ENCODE results near the gene PIK3R5. TPM values are rescaled to one million over a fixed set of nuclear protein-coding genes. Genes with fewer than 3 reads are reported as not detected.
A peak's percentile ranks its signal among the peaks of the same experiment; 100 is the strongest.

Gene PIK3R5
- total and polyA plus RNA-seq, 5 experiments from 2014 or later: 20.0 to 104 (median 44.0) TPM

DNA sequence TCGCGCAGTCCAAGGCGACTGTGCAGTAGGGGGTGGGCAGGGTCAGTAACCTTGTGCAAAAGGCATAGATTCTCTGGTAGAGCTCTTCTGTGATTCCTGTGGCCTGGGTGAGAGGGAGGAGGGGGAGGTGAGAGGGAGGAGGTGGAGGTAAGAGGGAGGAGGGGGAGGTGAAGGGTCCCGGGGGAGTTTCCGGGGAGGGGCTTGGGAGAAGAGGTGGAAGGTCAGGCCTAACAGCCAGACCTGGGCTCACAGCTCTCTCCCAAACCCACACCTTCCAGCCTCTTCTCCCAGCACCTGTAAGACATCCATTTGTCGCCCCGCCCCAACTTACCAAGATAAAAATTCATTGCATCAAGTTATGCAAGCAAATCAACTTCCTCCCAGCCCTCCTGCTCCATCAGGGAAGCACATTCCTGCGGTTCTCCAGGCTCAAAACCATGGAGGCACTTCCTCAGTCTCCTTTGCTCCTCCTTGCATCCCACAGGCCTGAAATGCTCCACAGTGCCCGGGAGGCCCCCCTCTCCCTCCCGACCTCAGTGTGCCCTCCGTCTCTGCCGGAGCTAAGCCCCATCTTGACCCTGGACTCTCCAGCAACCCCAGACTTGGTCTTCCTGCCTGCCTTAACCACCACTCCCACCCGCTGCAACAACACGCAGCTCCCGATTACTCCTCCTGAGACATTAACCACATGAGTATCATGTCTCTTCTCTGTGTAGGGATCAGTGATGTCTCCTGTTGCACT, 128.5 kb downstream of the PIK3R5 start:
- peaks cover 0 to 2% (median 0%) of the 10 kb centered on the region in 3 donors for H3K36me3 Mint-ChIP-seq
- H3K27me3 Mint-ChIP-seq: no peaks in the 10 kb centered on the region
- ATAC-seq: no peak
- no peaks in the 10 kb centered on the region for H3K9me3 Mint-ChIP-seq
- peak overlapping the region in 1 of 10 donors; percentile 27 for H3K27ac Mint-ChIP-seq
- DNase-seq: no peak
- POLR2A ChIA-PET: no interaction called here
- no peak overlapping the region for H3K4me3 Mint-ChIP-seq
- H3K4me1 Mint-ChIP-seq: no peaks in the 10 kb centered on the region

DNA sequence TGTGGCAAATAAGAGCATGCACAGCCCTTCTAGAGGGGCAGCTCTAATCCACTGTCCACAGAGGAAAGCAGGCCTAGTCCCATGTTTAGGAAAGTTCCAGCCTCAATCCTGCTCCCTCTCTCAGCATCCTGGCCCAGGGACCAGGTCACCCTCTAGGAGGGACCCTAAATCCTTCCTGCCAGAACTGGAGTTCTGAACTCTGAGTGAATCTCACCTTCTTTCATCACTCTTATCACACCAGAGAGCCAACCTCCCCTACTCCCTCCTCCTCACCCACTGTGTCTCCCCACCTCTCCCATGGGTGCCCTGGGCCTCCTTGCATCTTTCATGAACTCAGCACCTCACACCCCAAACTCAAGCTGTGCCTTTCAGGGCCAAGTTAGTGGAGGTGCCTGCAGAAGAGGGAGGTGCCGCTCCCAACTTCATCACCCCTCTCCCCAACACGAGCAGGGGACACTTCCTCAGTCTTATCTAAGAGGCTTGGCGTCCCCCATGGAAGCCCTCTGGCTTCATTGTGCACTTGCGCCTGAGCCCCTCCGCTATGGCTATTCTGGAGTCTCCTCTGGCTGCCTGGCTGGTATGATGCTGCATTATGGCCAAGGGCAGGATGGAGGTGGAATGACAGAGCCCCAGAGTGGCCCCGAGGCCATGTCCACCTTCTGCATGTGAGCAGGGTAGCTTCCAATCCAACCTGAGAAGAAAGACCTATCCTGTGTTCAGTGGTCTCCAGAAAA, 129.7 kb downstream of the PIK3R5 start:
- Mint-ChIP-seq H3K4me3 (no peak overlapping the region), H3K4me1 (no peaks in the 10 kb centered on the region), H3K36me3 (peaks cover 0 to 2% (median 0%) of the 10 kb centered on the region in 3 donors), H3K27ac (no peak overlapping the region), H3K9me3 (no peaks in the 10 kb centered on the region), H3K27me3 (no peaks in the 10 kb centered on the region)
- ATAC-seq (no peak), DNase-seq (no peak)
- POLR2A ChIA-PET: no interaction called here

DNA sequence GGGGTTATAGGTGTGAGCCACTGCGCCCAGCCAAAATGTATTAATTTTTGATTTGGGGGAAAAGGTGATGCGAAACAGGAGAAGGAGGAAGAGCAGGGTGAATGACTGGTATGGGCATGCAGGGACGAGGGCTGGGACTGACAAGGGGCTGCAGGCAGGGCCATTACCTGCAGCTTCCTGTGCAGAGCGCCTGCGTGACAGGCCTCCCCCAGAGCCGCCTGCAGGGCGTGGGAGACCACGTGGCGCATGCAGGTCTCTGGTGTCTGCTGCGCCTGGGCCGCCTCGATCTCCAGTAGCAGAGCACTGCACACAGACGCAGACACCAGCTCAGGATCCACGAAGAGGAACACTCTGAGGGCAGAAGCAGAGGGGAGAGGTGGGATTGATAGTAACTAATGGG, 130.4 kb downstream of the PIK3R5 start:
- no peaks in the 10 kb centered on the region for H3K4me1 Mint-ChIP-seq
- no peak for ATAC-seq
- no peak for DNase-seq
- POLR2A ChIA-PET: no interaction called here
- no peaks in the 10 kb centered on the region for H3K27me3 Mint-ChIP-seq
- no peak overlapping the region for H3K4me3 Mint-ChIP-seq
- no peaks in the 10 kb centered on the region for H3K9me3 Mint-ChIP-seq
- peaks cover 0 to 2% (median 0%) of the 10 kb centered on the region in 3 donors for H3K36me3 Mint-ChIP-seq
- H3K27ac Mint-ChIP-seq: no peak overlapping the region

DNA sequence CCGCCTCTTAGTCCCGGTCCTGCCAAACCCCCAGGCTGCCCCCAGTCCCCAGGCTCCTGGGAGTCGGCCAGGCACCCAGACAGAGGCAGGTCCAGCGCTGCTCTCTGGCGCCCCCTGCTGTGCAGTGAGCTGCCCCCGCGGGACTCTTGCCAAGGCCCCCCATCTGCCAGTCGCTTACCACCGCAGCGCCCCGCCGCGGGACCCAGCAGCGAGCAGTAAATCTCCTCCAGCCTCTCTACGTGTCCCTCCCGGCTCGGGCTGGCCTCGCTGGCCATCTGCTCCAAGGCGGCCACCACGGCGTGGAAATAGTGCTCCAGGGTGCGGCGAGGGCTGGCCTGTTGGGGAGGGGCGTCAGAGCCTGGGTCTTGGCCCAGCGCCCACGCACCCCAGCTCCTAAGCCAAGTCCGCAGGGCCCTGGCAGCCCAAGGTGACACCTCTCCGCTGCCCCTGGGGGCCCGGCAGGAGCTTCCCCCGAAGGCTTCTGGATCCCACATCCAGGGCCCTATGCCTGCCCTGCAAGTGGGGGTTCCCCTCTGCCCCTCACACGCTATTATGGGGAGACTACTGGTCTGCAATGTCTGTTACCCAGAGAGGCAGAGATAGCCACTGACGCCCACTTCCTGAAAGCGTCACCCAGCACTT, 132.7 kb downstream of the PIK3R5 start:
- POLR2A ChIA-PET: interaction anchor here (0.6 kb wide), 1 partner anchor 110 kb away, joined by 3 read pairs; no protein-coding TSS in a partner anchor
- peak in 4 of 10 donors; percentile 8 to 31 (median 13) for DNase-seq
- no peaks in the 10 kb centered on the region for H3K4me1 Mint-ChIP-seq
- H3K36me3 Mint-ChIP-seq: peaks cover 0 to 2% (median 0%) of the 10 kb centered on the region in 3 donors
- H3K27me3 Mint-ChIP-seq: no peaks in the 10 kb centered on the region
- H3K9me3 Mint-ChIP-seq: no peaks in the 10 kb centered on the region
- ATAC-seq: no peak
- no peak overlapping the region for H3K4me3 Mint-ChIP-seq
- peak overlapping the region in 1 of 10 donors; percentile 9 for H3K27ac Mint-ChIP-seq

DNA sequence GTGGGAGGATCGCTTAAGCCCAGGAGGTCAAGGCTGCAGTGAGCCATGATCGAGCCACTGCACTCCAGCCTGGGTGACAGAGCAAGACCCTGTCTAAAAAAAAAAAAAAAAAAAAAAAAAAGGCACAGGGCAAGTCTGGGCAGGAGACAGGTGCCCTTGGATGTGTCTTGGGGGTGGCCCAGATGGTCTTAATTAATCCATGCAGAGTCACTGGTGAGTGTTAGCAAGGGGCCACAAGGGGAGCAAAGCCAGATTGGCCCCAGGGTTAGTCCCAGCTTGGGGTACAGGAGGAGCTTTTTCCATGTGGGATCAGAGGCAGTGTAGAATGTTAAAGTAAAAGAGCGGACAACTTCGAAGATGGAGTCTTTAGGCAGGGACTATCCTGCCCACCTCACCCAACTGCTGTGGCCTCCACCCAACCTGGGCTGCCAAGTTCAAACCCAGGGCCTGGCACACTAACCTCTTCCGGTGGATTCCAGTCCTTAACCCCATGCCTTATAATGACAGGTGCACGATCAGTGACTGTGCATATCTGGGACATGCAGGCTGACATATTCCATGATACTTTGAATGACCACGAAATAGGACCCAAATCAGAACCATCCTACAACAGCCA, 134.2 kb downstream of the PIK3R5 start:
- H3K36me3 Mint-ChIP-seq: peaks cover 0 to 2% (median 0%) of the 10 kb centered on the region in 3 donors

DNA sequence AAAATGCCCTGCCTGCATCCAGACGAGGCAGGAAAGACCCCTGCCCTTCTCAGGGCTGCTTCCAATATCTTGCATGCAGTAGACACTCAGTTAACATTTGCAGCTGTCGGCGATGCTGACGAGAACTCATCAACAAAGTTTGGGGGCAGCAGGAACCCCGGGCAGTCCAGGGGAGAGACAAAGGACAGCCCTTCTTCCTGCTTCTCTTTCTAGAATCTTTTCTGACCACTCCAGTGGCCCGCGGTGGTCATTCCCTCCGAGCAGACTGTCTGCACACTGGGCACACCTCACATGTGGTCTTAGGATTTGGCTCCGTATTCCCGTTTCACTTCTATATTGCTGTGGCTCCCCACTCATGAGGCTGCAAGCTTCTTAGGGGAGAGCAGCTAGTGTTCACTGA, 135.4 kb downstream of the PIK3R5 start:
- no peak for ATAC-seq
- no peak for DNase-seq
- Mint-ChIP-seq H3K27me3 (no peaks in the 10 kb centered on the region), H3K36me3 (peaks cover 0 to under 1% (median 0%) of the 10 kb centered on the region in 3 donors), H3K9me3 (no peaks in the 10 kb centered on the region), H3K4me1 (peaks cover 0 to 3% (median 0%) of the 10 kb centered on the region in 4 donors), H3K27ac (no peak overlapping the region), H3K4me3 (no peak overlapping the region)
- POLR2A ChIA-PET: no interaction called here

More for the DNA sequence above, 134.2 kb downstream of the PIK3R5 start:
- POLR2A ChIA-PET: interaction anchor here (0.7 kb wide), 1 partner anchor 27 kb away, joined by 4 read pairs; no protein-coding TSS in a partner anchor
- DNase-seq (no peak), ATAC-seq (no peak)
- H3K27ac Mint-ChIP-seq: no peak overlapping the region
- peaks cover 0 to 3% (median 0%) of the 10 kb centered on the region in 4 donors for H3K4me1 Mint-ChIP-seq
- H3K9me3 Mint-ChIP-seq: no peaks in the 10 kb centered on the region
- H3K4me3 Mint-ChIP-seq: no peak overlapping the region
- no peaks in the 10 kb centered on the region for H3K27me3 Mint-ChIP-seq

DNA sequence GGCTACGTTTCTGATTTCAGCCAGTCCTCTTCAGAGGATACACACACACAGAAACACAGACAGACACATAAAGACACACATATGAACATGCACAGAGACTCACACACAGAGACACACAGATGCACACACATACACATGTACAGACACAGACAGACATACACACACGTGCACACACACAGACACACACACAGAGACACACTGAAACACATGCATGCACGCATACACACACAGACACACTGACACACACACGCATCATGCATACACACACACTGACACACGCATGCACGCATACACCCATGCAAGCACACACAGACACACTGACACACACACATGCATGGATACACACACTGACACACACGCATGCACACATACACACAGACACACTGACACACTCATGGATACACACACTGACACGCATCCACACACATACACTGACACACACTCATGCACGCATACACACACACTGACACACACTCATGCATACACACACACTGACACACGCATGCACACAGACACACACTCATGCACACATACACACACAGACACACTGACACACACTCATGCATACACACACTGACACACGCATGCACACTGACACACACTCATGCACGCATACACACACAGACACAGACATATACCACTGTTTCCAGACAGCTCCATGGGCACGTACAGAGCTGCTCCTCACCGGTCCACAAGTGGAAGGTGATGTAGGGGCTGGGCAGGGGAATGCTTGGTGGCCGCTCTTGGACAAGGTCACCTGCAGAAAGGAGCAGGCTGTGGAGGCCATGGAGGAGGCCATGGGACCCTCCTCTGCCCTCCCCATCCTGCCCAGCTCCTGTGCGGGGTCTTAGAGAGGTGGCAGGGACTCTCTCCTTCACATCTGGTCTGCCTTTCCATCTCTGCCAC, 136.2 kb downstream of the PIK3R5 start:
- Mint-ChIP-seq H3K27me3 (no peaks in the 10 kb centered on the region), H3K9me3 (peaks cover 0 to 8% (median 0%) of the 10 kb centered on the region in 9 donors), H3K36me3 (peaks cover 0 to 7% (median 0%) of the 10 kb centered on the region in 3 donors), H3K4me1 (peaks cover 0 to 3% (median 0%) of the 10 kb centered on the region in 4 donors), H3K4me3 (no peak overlapping the region), H3K27ac (no peak overlapping the region)
- ATAC-seq (no peak), DNase-seq (no peak)
- POLR2A ChIA-PET: no interaction called here

Other genes with a start within 250 kb of the PIK3R5 start
- under 1 TPM; 0.44 to 0.66 TPM for gene CCDC42, start 220.9 kb downstream of the PIK3R5 start, total RNA-seq
- gene CCDC42, start 220.9 kb downstream of the PIK3R5 start, polyA plus RNA-seq: not detected
- gene SPDYE4, start 207.2 kb downstream of the PIK3R5 start, total RNA-seq: not detected
- not detected for gene SPDYE4, start 207.2 kb downstream of the PIK3R5 start, polyA plus RNA-seq
- gene MFSD6L, start 166.3 kb downstream of the PIK3R5 start, total RNA-seq: under 1 TPM in 1 of 2 experiments, not detected in 1; 0.26 TPM
- gene MFSD6L, start 166.3 kb downstream of the PIK3R5 start, polyA plus RNA-seq: not detected
- under 1 TPM; 0.42 to 0.44 TPM for gene PIK3R6, start 98.0 kb downstream of the PIK3R5 start, total RNA-seq
- gene PIK3R6, start 98.0 kb downstream of the PIK3R5 start, polyA plus RNA-seq: under 1 TPM in 1 of 3 donors, not detected in 2; 0.47 TPM
- under 1 TPM in 1 of 2 experiments, not detected in 1; 0.05 TPM for gene NTN1, start 55.8 kb upstream of the PIK3R5 start, total RNA-seq
- gene NTN1, start 55.8 kb upstream of the PIK3R5 start, polyA plus RNA-seq: not detected